Coronary artery (tissue), 2 donors: ENCODE data around the gene MIB2.

Source experiments
- DNase-seq: peaks from one replicate; pipeline ENCODE4 v3.0.0-alpha.2; 2017; ENCODE audit warnings: low spot score
- H3K27ac ChIP-seq, 2 donors: fragments of 200-600 bp; sonication (generic); one replicate each; pipeline ENCODE4 v1.5.1; 2016 to 2019
- H3K4me3 ChIP-seq: fragments of 200-600 bp; sonication (generic); 2 replicates; pipeline ENCODE4 v1.5.1; 2016; ENCODE audit warnings: mild to moderate bottlenecking, moderate library complexity
- TF ChIP-seq, protein P1 (sequence below): fragments of 200-600 bp; sonication (generic); IDR thresholded peaks from one replicate; pipeline ENCODE4 v1.5.1; 2019; ENCODE audit warnings: antibody characterized with exemption

MIB2 gene

DNA sequence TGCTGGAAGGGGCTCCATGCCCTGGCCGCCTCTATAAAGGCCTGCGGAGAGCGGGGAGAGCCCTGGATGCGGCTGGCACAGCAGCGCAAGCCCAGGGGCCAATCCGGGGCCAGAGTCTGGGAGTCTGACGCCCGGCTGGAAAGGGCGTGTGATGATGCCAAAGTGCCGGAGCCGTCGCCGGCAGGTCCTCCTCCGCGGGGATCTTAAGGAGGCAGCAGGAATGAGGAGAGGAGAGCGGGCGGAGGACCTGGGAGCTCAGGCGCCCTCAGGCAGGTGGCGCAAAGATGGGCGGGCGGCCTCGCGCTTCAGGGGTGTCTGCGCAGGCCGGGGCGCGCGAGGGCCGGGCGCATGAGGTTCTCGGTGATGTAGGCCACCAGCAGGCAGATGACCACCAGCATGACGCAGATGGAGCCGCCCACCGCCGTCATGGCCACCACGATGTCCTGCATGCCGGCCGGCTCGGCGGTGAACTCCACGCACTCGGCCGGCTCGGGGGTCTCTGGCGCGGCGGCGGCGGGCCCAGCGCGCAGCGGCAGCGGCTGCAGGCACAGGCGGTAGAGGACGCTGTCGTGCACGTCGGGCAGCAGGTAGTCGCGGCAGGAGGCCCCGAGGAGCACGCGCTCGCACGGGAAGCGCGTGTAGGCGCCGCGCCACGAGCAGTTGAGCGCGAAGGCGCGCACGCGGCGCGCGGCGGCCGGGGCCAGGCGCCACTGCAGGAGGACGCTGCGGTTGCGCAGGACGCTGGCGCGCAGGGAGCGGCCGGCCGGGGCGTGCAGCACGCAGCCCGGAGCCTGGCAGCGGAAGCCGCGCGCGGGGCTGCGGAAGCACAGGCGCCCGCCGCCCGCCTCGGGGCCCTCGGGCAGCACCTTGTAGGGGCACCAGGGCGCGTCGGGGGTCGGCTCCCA is 16.0 kb upstream of the MIB2 start:
- no peak for DNase-seq
- peak overlapping the region; percentile 74 for H3K4me3 ChIP-seq
- H3K27ac ChIP-seq = no peak overlapping the region
- TF ChIP-seq, protein P1, sequence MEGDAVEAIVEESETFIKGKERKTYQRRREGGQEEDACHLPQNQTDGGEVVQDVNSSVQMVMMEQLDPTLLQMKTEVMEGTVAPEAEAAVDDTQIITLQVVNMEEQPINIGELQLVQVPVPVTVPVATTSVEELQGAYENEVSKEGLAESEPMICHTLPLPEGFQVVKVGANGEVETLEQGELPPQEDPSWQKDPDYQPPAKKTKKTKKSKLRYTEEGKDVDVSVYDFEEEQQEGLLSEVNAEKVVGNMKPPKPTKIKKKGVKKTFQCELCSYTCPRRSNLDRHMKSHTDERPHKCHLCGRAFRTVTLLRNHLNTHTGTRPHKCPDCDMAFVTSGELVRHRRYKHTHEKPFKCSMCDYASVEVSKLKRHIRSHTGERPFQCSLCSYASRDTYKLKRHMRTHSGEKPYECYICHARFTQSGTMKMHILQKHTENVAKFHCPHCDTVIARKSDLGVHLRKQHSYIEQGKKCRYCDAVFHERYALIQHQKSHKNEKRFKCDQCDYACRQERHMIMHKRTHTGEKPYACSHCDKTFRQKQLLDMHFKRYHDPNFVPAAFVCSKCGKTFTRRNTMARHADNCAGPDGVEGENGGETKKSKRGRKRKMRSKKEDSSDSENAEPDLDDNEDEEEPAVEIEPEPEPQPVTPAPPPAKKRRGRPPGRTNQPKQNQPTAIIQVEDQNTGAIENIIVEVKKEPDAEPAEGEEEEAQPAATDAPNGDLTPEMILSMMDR = no peak

GRCh38 chr1:1599935-1600860 is 15.1 kb upstream of the MIB2 start, which contains the start of gene FNDC10:
Gene FNDC10, minus strand, starts transcription at chr1:1600135. Its CDS starts 120 bp downstream, at chr1:1600015.
- DNase-seq = no peak
- no peak within 1 kb of the TSS for H3K27ac ChIP-seq
- TF ChIP-seq, protein P1 = no peak

DNA sequence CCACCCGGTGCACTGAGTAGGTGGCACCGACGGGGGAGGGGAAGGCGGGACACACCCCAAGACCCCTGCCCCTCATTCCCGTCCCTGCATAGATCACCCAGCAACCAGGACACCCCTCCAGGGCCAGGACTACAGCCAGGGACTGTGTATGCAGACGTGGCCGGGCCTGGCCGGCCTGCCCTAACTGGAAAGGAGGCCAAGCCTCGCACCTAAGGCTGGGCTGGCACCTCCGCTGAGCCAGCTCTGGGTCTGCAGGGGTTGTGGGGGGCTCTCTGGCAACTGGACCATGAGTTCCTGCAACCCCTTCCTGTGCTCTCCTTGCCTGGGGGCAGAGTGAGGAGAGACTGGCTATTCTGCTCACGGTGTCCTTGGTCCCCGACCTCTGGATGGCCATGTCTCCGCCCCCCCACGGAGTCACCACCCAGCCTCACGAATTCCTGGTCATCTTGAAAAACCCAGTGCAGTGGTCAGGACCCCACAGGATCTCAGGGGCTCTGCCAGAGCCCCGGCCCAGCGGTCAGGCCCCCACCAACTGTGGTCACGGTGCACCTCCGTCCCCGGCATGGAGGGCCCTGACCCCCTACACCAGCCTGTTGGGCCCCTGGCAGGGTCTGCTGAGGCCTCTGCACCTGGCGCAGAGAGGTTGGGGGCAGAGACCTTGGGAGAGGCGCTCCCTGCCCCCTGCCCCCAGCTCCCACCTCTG is 14.3 kb upstream of the MIB2 start:
- no peak overlapping the region for H3K27ac ChIP-seq
- TF ChIP-seq, protein P1 = no peak
- peak overlapping the region; percentile 74 for H3K4me3 ChIP-seq
- no peak for DNase-seq

More at GRCh38 chr1:1599935-1600860, 15.1 kb upstream of the MIB2 start, which contains the start of gene FNDC10:
- H3K4me3 ChIP-seq = peak within 1 kb of the TSS; percentile 74

DNA sequence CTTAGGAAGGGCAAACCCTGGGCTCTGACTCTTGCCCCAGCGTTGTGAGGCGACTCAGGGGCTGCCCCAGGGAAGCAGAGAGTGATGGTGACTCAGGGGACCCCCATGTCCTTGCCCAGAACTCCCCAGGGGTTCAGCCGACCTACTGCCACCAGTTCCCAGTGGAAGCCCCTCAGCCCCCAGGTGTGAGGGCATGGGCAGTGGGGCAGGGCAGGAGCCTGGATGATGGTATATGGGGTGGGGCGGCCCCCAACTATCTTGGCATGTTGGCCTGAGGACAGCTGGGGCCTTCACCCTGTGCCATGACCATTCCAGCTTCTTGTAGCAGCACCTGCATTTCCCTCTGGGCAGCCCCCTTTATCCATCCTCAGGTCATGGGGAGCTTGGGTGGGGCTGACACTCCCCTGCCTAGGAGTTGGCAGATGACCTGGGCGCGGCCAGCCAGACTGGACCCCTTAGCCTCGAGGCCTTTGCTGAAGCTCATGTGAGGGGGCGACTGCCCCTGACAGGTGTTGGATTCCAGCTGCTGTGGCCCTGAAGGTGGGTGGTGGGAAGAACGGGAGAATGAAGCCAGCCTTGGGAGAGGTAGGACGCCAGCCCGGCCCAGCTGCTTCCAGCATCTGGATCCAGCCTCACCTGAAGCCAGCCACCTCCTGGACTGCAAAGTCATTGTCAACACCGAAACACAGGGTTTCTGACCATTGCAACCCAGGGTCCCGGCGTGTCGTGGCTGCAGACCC is 13.6 kb upstream of the MIB2 start:
- no peak for DNase-seq
- TF ChIP-seq, protein P1 = no peak
- Histone ChIP-seq H3K27ac (no peak overlapping the region), H3K4me3 (no peak overlapping the region)

DNA sequence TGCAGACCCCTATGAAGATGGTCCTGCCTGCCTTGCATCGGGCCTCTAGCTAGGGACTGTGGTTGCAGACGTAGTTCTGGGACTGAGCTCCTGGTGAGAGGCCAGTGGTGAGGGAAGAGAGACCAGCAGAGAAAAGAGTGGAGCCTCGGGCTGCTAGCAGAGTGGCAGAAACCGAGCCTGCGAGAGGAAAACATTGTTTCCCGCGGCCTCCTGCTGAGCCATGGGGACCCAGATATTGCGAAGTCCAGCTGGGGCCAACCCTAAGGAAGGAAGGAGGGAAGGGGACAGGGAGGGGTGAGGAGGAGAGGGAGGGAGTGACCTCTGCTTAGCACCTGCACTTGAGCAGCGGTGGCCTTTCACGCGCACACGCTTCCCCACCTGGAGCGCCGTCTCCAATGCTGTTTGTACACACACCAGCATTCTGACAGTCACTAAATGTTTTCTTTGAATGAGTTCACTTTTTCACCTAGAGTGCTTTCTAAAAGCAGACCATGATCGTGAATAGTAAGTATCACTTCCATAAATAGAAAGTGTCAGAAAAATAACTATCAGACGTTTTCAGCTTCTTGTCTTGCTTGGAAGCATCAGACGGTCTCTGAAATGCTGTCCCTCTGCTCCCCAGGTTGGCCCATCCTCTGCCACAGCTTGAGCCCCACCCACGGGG is 12.9 kb upstream of the MIB2 start:
- DNase-seq = no peak
- TF ChIP-seq, protein P1 = no peak
- no peak overlapping the region for H3K4me3 ChIP-seq
- H3K27ac ChIP-seq = no peak overlapping the region
